PC-9 (cell line): ENCODE data around the gene KMT5C.

Source experiments
- EZH2 ChIP-seq: fragments of 200-600 bp; sonication (generic); IDR thresholded peaks from 2 replicates; pipeline ENCODE4 v1.8.0; 2017; ENCODE audit warnings: antibody characterized with exemption, low read depth
- TF ChIP-seq, protein P1 (sequence below): fragments of 200-600 bp; sonication (generic); conservative IDR thresholded peaks from 2 replicates; pipeline ENCODE4 v1.6.1; 2017; ENCODE audit warnings: mixed run types, antibody characterized with exemption, mild to moderate bottlenecking, moderate library complexity

DNA sequence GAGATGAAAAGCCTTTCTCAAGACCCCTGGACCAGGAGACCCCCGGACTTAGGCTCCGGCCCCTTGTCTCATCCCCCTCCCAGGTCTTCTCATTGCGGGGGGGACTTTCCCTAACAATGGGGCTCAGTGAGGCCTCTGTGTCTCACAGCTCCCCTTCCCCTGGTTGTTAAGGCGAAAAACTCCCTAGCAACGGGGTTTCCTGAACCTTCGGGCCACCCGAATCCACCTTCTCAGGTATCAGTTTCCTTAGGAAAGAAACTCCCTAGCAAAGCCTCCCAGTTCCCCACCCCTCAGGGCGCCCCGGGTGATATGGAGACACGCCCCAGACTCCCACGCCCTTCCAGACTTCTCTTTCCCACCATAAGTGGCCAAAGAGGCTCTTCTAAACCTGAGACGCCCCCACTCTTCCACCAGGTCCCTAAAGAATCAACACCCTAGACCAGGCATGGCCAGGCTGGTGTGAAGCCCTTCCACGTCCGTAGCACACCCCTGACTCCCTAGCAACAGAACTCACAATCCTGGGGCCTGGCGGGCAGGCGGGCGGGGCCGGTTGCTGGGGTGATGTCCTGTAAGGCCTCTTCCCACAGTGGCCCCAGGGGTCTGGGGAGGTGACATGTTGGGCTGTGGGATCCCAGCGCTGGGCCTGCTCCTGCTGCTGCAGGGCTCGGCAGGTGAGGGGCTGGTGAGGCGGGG is 36.7 kb downstream of the KMT5C start, which contains the start of gene TMEM190:
- TF ChIP-seq, protein P1, sequence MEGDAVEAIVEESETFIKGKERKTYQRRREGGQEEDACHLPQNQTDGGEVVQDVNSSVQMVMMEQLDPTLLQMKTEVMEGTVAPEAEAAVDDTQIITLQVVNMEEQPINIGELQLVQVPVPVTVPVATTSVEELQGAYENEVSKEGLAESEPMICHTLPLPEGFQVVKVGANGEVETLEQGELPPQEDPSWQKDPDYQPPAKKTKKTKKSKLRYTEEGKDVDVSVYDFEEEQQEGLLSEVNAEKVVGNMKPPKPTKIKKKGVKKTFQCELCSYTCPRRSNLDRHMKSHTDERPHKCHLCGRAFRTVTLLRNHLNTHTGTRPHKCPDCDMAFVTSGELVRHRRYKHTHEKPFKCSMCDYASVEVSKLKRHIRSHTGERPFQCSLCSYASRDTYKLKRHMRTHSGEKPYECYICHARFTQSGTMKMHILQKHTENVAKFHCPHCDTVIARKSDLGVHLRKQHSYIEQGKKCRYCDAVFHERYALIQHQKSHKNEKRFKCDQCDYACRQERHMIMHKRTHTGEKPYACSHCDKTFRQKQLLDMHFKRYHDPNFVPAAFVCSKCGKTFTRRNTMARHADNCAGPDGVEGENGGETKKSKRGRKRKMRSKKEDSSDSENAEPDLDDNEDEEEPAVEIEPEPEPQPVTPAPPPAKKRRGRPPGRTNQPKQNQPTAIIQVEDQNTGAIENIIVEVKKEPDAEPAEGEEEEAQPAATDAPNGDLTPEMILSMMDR, result no peak
- TF ChIP-seq EZH2, result no peak
